Calu3 (cell line): ENCODE measurements around the gene ADGRV1. TPM values are rescaled to one million over a fixed set of nuclear protein-coding genes. Genes with fewer than 3 reads are reported as not detected.

Source experiments
- BruUV-seq: library from RNA; stranded (reverse); fragments of 400-500 nt; replicated peaks from 2 replicates; lab custom pipeline; 2021; lab: Mats Ljungman, UMichigan
- CTCF ChIA-PET: fragments of 300-600 bp; sonication (Branson Sonifier 250); formaldehyde crosslinking; loops from one replicate; lab custom pipeline; 2022; ENCODE audit warnings: antibody characterized with exemption; lab: Charles Lee
- DNase-seq: peaks from one replicate; pipeline ENCODE4 v3.0.0; 2022
- H3K27ac Mint-ChIP-seq: one replicate; pipeline ENCODE4 v1.8.0; 2022; ENCODE audit warnings: mixed read lengths; ENCODE audit not compliant: unreplicated experiment
- H3K27me3 Mint-ChIP-seq: one replicate; pipeline ENCODE4 v1.8.0; 2022; ENCODE audit warnings: mixed read lengths; ENCODE audit not compliant: unreplicated experiment
- H3K36me3 Mint-ChIP-seq: one replicate; pipeline ENCODE4 v1.8.0; 2022; ENCODE audit warnings: mild to moderate bottlenecking, moderate library complexity, mixed read lengths; ENCODE audit not compliant: insufficient read depth, unreplicated experiment
- H3K4me1 Mint-ChIP-seq: one replicate; pipeline ENCODE4 v1.8.0; 2022; ENCODE audit warnings: mild to moderate bottlenecking, low read depth, mixed read lengths; ENCODE audit not compliant: unreplicated experiment
- H3K4me3 Mint-ChIP-seq: one replicate; pipeline ENCODE4 v1.8.0; 2022; ENCODE audit warnings: mild to moderate bottlenecking, low read depth, moderate library complexity, mixed read lengths; ENCODE audit not compliant: unreplicated experiment
- H3K9me3 Mint-ChIP-seq: one replicate; pipeline ENCODE4 v1.8.0; 2022; ENCODE audit warnings: low read depth, mixed read lengths; ENCODE audit not compliant: unreplicated experiment
- CTCF ChIP-seq: fragments of 200-600 bp; IDR thresholded peaks from one replicate; pipeline ENCODE4 v1.8.0; 2022; ENCODE audit warnings: antibody characterized with exemption; ENCODE audit not compliant: unreplicated experiment
- intact Hi-C: fragments of 100-400 bp; cut with micrococcal nuclease; formaldehyde crosslinking; loops from one replicate; pipeline ENCODE4 v1.10.0; 2022; ENCODE audit not compliant: unreplicated experiment
- total RNA-seq: library from RNA; stranded (reverse); gene quantifications from 2 replicates; pipeline ENCODE4 v1.2.3, GENCODE V29; 2022

The ADGRV1 gene
- total RNA-seq, 1 experiment from 2014 or later: 1.8 TPM

- H3K27ac Mint-ChIP-seq: no peak overlapping the region
- no peak overlapping the region for H3K4me3 Mint-ChIP-seq
- peaks cover 1% of the 10 kb centered on the region for H3K9me3 Mint-ChIP-seq
- intact Hi-C loops: no loop called here
- H3K4me1 Mint-ChIP-seq: peaks cover 15% of the 10 kb centered on the region
- TF ChIP-seq CTCF: no peak
- DNase-seq: no peak
- CTCF ChIA-PET: interaction anchor here (1.0 kb wide), 1 partner anchor 13 kb away, joined by 3 read pairs; no protein-coding TSS in a partner anchor
- no peaks in the 10 kb centered on the region for H3K36me3 Mint-ChIP-seq
- BruUV-seq: no TSS peak
- no peaks in the 10 kb centered on the region for H3K27me3 Mint-ChIP-seq
These were observed 353.9 kb downstream of the ADGRV1 start for GRCh38 chr5:90912476-90912875.

GRCh38 chr5:90915393-90915792, 356.8 kb downstream of the ADGRV1 start:
- no peaks in the 10 kb centered on the region for H3K9me3 Mint-ChIP-seq
- no peaks in the 10 kb centered on the region for H3K27me3 Mint-ChIP-seq
- intact Hi-C loops: no loop called here
- no peak overlapping the region for H3K27ac Mint-ChIP-seq
- H3K36me3 Mint-ChIP-seq: no peaks in the 10 kb centered on the region
- BruUV-seq: no TSS peak
- H3K4me3 Mint-ChIP-seq: no peak overlapping the region
- peaks cover 33% of the 10 kb centered on the region for H3K4me1 Mint-ChIP-seq
- CTCF ChIA-PET: no interaction called here
- no peak for DNase-seq
- no peak for TF ChIP-seq CTCF

GRCh38 chr5:90916947-90917800, 358.6 kb downstream of the ADGRV1 start:
- intact Hi-C loops: no loop called here
- DNase-seq: no peak
- Mint-ChIP-seq H3K36me3 (no peaks in the 10 kb centered on the region), H3K4me1 (peaks cover 33% of the 10 kb centered on the region), H3K9me3 (no peaks in the 10 kb centered on the region), H3K4me3 (no peak overlapping the region), H3K27me3 (no peaks in the 10 kb centered on the region), H3K27ac (peak overlapping the region; percentile 63)
- CTCF ChIA-PET: interaction anchor here (1.3 to 1.4 kb wide), 2 partner anchors 55 to 397 kb away, joined by 3 to 4 read pairs; no protein-coding TSS in a partner anchor
- no TSS peak for BruUV-seq
- no peak for TF ChIP-seq CTCF

- Mint-ChIP-seq H3K4me1 (peaks cover 33% of the 10 kb centered on the region), H3K27ac (no peak overlapping the region), H3K27me3 (no peaks in the 10 kb centered on the region), H3K36me3 (no peaks in the 10 kb centered on the region), H3K9me3 (no peaks in the 10 kb centered on the region), H3K4me3 (no peak overlapping the region)
- CTCF ChIA-PET: interaction anchor here (1.3 to 1.4 kb wide), 2 partner anchors 56 to 396 kb away, joined by 3 to 4 read pairs; no protein-coding TSS in a partner anchor
- BruUV-seq: no TSS peak
- no peak for DNase-seq
- intact Hi-C loops: no loop called here
- TF ChIP-seq CTCF: no peak
These were observed 359.5 kb downstream of the ADGRV1 start for GRCh38 chr5:90917928-90918668.
